GM18520 (cell line): ENCODE measurements around the gene NOX3.
"Not testable (repeated sequence)": the region's sequence is repeated elsewhere in the genome, so short reads cannot be mapped to it uniquely, and the experiment has no call there.

Experiments used
- ATAC-seq: cut with Tn5 transposase; IDR thresholded peaks from one replicate; pipeline ENCODE4 v1.9.1; 2021; ENCODE audit not compliant: unreplicated experiment

Gene NOX3, protein sequence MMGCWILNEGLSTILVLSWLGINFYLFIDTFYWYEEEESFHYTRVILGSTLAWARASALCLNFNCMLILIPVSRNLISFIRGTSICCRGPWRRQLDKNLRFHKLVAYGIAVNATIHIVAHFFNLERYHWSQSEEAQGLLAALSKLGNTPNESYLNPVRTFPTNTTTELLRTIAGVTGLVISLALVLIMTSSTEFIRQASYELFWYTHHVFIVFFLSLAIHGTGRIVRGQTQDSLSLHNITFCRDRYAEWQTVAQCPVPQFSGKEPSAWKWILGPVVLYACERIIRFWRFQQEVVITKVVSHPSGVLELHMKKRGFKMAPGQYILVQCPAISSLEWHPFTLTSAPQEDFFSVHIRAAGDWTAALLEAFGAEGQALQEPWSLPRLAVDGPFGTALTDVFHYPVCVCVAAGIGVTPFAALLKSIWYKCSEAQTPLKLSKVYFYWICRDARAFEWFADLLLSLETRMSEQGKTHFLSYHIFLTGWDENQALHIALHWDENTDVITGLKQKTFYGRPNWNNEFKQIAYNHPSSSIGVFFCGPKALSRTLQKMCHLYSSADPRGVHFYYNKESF

DNA sequence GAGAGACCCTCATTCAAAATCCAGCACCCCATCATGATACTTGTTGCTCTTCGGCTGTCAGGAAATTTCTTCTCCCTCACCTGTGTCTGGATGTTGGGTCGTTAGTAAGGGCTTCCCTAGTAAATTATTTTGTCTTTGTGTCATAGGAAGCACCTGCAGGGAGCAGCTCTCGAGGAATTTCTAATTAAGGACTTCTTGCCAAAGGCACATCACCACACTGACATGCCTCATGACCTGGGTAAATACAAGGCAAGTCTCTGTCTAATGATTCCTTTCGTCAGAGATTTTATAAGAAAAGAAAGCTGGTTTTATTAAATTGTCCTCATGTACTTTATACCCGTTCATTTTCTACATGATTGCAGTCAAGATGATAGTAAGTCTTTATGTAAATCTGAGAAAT is at the start of gene NOX3:
TSS of gene NOX3 (minus strand) at position 74 of the 400 bp plus-strand sequence. CDS start at position 35, 39 bp downstream.
- ATAC-seq: no peak

DNA sequence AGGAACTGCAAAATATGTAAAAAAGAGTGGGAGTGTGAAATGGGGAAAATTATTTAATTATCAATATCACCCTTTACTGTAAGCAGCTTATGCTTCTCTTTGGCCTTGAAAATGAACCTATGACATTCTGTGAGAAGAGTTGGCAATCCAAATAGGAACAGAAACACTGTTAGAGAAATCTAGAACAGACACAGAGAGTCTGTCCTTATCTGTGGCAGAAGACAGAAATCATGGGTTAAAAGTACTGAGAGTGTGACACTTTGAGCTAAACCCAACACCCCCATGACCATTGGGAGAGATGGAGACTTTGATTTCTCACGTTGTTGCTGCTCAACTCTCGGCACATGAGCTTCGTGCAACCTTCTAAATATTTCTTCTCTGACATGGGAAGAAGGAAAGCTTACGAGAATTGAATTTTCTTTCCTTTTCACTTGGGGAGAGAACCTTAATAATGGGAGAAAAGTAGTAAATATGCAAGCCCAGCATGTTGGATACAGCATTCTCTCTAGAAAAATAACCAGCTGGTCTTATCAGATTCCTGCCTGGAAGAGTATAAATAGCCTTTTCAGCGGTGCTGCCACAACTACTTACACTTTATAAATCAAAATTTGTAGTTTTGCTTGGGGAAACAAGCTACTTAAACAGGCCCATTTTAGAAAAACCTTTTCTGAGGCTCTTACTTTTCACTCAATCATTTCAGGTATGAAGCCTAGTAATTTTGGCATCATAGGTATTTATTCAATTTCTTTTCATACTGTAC is 49.4 kb upstream of the NOX3 start:
- no peak for ATAC-seq

DNA sequence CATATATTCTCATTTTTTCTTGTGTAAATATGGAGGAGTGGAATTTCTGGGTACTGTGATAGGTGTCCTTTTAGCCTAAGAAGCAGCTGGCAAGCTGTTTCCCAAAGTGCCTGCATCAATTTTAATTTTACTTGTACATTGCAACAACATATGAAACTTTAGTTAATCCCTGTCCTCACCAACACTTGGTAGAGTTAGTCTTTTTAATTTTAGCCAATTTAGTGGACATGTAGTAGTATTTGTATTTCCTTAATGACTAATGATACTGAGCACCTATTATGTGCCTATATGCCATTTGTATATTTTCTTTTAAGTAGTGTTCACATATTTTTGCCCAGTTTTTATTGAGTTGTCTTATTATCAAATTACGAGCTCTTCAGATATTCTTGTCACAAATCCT is 46.8 kb upstream of the NOX3 start:
- no peak for ATAC-seq

DNA sequence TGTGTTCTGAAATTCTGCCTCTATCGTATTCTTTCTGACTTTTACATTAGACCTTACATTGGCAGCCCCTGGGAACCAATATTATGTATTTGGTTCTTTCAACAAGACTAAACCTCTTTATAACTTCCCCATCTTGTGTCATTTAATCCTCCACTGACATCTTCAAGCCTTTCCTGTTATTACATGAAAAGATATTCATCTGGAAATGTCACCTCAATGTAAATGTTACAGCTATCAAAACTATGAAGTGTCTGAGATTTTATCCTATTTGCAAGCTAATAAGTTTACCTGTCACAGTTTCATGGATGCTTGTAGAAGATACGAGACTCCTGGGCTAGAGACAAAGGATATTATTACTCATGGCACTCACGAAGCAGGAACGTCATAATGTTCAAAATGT is 43.9 kb upstream of the NOX3 start:
- ATAC-seq: no peak

DNA sequence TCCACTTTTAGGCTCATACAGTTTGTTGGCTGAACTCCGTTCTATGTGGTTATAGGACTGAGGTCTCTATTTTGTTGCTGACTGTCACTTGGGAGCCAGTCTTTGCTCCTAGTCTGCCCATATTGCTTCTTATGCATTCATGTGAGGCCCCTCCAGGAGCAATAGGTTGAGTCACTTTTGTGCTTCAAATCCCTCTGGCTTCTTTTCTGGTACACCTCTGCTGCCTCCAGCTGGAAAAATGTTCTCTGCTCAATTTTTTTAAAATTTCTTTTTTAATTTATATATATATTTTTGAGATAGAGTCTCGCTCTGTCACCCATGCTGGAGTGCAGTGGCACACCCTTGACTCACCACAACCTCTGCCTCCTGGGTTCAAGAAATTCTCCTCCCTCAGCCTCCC is 42.7 kb upstream of the NOX3 start:
- ATAC-seq: no peak

DNA sequence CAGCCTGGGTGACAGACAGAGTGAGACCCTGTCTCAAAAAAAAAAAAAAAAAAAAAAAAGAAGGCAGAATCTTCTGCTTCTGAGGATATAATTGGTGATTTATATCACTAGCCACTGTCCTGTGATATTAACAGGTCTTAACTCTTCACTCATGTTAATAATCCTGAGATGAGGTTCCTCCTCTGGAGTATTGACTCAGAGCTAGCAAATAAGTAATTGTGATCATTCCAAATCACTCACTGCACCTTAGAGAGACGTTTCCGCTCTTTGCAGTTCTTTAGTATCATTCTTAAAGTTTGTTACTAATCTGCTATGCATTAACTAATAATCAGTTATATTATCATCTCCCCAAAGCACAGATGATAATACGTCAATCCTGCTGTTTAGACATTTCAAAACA is 41.6 kb upstream of the NOX3 start:
- ATAC-seq: no peak

DNA sequence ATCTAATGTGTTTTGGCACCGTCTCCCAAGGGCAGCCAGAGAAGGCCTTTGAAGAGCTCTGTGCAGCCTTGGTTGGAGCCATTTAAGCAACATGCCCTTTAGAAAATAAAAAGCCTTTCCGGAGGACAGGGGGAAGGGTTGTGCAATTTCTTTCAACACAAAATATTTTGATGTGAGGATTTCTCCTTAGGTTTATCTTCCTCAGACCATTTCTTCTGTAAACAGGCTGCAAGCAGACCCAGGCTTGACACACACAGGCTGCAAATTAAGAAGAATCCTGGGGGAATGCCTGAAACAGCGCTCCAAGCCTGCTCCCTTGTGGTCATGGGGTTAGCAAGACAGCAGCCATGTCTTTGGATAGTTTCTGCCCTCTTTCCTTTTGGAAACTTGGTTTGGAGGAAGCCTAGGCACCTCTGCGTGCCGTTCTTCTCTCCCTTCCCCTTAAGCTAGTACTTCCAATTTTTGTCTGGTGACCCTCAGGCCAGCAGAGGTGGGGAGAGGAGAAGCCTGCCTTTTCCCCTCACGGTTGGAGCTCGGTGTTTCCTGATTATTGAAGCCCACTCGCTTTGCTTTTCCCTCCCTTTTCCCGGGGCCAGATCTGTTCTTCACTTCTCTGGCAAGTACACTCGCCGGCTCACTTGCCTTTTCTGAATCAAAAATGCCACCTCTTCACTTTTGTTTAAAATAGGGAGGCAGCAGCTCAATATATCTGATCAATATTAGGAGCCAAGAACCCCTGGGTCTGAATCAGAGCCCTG is 39.6 kb upstream of the NOX3 start:
- no peak for ATAC-seq

DNA sequence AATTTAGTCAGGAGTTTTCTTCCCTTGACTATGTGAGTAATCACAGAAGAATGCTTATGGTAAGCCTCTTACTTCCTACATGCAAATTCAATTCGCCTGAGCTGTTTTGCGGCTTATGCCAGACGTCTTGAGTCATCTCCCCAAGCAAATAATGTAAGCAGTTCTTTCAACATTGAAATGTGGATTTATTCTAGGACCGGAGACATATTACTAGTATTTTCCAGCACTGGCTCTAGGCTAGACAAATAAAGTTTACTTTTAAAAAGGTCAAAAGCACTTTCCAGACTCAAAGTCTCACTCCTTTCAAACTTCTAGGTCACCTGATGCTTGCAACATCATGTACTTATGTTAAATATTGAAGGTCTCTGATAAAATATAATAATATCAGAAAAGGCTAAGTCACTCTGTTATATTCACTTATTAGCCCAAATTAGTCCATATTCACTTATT is 38.1 kb upstream of the NOX3 start:
- ATAC-seq: peak; percentile 91

DNA sequence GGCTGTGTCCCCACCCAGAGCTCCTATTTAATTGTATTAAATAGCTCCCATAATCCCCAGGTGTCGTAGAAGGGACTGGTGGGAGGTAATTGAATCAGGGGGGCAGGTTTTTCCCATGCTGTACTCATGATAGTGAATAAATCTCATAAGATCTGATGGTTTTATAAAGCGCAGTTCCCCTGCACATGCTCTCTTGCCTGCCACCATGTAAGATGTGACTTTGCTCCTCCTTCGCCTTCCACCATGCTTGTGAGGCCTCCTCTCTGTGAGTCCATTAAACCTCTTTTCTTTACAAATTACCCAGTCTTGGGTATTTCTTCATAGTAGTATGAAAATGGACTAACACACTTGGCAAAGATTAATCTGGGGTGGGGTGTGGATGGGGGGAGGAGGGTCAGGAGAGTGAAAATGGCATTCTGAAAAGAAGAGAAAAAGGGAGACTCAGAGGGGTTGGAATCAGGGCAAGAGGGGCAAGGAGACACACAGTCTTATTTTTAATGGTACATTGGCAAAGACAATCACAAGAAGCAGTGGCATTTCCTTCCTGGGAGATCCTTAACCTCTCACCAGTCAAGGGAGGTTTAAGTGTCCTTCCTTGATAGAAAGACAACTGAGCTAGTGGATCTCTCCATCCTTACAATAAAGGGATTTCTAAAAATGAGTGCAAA is 37.5 kb upstream of the NOX3 start:
- ATAC-seq: no peak

DNA sequence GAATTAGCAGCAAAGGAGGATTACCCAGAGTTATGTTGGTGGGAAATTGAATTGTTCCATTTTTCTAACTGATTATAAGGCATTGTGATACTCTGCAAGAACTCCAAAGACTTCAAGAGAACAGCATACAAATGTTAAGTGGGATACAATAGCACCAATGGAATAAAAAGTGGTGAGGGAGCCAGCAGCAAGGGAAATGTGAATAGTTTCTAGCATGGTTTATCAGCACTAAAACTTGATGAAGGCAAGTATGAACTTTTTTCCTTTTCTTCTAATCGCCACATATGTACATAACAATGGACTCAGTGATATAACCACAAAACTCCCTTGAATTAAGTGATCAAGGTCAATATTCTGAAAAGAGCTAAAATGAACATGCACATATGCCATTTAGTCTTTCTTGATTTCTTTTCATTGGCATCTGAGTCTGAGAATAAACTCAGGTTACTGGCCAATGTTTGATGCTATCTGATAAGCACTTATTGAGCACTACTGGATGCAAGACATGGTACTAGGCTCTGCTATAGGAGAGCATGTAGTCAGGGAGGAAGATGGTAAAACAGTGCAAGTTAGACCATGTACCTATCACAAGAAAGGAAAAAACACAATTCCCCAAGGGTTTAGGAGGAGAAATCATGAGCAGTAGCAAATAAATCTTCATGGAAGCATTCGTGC is 36.6 kb upstream of the NOX3 start:
- no peak for ATAC-seq

DNA sequence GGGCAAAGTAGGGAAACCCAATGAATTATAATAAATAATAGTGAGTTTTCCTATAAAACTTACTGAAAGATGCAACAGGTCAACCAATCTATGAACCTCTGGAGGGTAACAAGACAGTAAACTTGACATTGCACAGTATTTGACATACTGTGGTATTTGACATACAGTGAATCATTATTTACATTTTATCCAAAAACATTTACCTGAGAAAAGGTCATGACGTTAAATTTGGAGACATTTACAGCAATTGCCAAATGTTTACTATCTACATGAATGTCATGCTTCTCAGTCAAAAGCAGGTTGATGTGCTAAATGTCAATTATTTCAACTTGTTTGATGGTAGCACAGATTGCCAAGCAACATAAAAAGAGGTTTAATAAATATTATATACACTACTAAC is 35.8 kb upstream of the NOX3 start:
- ATAC-seq: no peak

DNA sequence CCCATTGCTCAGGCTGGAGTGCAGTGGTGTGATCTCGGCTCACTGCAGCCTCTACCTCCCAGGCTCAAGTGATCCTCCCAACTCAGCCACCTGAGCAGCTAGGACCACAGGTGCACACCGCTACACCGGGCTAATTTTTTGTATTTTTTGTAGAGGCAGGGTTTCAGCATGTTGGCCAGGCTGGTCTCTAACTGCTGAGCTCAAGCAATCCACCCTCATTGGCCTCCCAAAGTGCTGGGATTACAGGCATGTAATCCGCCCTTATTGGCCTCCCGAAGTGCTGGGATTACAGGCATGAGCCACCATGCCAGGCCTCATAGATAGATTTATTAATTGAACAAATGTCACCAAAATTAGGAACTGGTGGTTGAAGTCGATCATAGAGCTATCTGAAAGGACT is 32.6 kb upstream of the NOX3 start:
- ATAC-seq: not testable (repeated sequence)

DNA sequence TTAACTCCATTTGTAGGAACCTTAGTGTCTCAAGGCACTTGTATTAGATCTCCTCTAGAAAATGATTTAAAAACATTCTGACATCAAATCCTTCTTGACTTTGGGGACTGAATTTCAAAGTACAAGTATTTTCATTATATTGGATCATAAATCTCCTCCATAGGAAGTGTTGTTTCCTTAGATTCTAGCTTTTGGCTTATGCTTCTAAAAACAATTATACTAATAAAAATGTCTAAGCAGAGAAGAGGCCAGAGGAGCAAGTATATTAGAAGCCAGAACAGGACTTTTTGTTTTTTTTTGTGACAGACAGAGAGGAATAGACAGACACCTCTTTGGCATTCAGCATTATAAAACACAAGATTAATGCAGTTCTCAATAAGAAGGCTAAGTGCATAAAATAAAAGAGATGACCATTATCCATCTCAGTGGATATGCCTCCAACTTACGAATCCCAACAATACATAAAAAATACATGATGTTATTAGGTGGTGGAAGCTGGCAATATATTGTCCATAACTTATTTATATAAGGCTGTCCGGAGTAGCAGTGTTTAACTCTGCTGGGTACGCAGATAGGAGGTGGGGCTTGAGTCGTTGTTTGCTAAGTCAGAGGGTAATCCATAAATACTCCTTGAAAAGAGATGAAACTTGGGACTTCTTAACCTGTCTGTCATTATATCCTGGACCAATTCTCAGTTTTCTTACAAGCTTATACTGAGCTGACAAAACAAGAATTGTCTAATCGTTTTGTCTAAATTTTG is 31.9 kb upstream of the NOX3 start:
- no peak for ATAC-seq

DNA sequence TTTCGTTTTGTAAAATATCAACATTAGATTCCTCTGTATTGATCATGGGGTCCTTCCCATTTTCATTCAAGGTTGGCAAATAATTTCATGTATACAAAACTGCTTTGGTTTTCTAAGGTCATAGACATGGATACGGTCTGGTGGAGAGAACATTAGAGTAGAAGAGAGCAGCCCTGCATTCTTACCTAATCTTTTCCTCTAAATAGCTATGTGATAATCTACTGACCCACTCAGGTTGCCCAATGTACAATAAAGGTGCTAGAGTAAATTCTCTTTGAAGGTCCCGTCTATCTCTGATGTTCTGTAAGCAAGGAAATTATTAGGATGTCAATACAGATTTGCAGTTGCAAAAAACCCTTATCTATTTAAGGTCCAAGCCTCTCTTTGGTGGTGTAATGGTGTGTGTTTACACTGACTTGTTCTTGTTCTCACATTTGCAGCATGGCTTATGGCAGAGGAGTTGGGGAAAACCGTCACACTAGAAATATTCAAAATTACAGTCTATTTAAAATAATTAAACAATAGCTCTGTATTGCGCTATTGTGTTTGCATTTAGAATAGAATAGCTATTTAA is 31.2 kb upstream of the NOX3 start:
- ATAC-seq: no peak

DNA sequence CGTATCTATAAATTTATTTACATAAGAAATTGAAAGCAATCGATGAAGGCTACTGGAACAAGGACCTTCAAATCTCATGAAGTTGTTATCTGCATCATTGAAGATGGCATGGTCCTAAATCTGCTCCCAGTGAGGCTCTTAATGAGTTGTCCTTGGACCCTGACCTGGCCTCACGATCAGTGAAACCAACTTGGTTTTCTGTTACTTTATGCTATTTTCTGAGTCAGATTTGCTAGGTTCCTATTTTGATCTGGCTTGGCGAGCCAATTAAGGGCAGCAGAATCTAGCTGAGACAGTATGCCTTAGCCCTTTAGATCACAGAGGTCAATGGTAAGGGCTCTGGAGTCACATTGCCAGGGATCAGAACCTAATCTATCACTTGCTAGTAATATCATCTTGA is 30.1 kb upstream of the NOX3 start:
- ATAC-seq: no peak

DNA sequence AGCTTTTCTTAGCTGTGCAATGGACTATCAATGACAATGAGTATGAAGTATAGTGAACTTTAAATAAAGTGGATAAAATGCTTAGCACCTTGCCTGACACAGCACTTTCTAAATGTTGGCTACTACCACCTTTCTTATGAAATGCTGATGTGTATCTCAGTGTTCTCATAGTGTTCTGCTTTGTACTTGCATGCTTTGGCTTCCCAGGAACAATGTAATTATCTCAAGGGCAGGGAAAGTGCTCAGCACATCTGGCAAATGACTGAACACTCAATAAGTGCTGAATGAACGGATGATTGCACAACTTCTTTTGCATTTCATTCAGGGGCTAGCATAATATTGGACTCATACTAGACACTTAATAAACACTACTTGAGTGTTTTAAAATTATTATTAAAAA is 28.2 kb upstream of the NOX3 start:
- no peak for ATAC-seq

DNA sequence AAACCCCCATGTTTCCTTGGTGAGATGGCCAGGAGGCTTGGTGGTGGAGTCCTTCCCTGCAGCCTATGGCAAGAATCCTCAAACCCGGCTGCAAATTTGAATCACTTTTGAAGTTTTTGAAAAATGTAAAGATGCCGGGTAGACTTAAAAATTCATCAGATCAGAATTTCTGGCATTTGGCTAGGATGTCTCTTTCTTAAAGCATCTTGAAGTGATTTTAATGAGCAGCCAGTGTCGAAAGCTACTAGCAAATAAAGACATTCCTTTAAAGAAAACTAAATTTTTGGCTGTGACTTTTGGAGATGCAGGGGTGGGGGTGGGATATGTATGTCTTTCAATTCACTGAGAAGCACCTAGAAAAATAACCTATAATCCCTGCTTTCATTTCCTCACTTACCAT is 25.6 kb upstream of the NOX3 start:
- ATAC-seq: no peak

DNA sequence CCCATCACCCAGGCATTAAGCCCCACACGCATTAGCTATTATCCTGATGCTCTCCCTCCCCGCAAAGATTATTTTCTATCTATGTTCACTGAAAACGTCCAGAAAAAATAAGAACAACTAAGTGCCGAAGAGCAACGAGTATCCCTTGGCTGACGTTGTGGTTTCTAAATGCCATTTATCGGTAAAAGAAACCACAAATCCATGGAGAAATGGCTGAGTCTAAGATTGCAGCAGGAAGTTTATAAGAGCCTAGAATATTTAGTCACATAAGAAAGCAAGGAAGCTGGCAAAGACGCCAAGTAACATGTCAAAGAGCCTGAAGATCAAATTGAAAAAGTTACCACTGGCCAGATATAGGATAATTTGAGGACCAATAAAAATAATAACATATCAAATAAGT is 18.1 kb upstream of the NOX3 start:
- no peak for ATAC-seq

DNA sequence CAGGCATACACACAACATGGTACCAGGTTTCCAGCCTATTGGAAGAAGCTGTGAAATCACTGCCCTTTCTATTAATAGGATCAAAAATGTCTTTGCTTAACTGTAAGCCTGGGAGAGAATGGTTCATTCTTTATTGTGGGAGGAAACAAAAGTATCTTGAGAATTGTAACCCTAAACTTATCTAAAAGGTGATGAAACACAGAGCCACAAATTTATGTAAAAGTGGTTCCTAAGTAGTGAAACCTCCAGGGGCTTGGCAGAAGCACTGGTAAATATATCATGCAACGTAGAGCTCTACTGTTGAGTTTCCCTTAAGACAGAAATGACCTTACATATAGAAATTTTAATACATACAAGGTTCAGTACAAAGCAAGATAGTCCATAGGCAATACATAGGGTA is 17.2 kb upstream of the NOX3 start:
- ATAC-seq: no peak
